GM19328 (cell line): ENCODE measurements around the gene CCT6B.
"Not testable (repeated sequence)": the region's sequence is repeated elsewhere in the genome, so short reads cannot be mapped to it uniquely, and the experiment has no call there.

Experiments
- ATAC-seq: cut with Tn5 transposase; IDR thresholded peaks from one replicate; pipeline ENCODE4 v1.9.1; 2021; ENCODE audit warnings: mild to moderate bottlenecking, moderate library complexity; ENCODE audit not compliant: unreplicated experiment

CCT6B gene

GRCh38 chr17:34980681-34981537 lies 19.6 kb upstream of the CCT6B start:
- ATAC-seq: peak; percentile 83

GRCh38 chr17:34980353-34980680 lies 19.1 kb upstream of the CCT6B start, which contains the start of gene LIG3:
Gene LIG3, plus strand, starts transcription at chr17:34980512. Its CDS starts 2,494 bp downstream, at chr17:34983006.
- peak; percentile 74 for ATAC-seq

- no peak for ATAC-seq
Measured at GRCh38 chr17:34979650-34980352, 18.5 kb upstream of the CCT6B start.

DNA sequence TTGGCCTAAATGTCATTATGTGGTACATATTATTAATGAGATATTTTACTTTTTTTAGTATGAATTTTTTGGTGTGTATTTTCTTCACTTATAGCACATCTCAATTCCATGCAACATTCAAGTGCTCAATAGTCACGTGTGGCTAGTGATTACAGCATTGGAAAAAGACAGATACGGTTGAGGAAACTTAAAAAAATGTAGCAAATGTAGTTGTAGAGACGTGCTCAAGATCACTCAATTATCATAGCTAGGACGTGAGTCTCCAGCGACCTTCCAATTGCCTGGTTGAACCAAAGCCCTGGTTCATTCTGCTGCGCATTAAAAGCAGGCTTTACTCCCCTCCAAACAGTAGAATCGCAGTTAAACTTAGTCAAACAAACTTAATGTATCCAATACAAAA lies 17.9 kb upstream of the CCT6B start:
- ATAC-seq: no peak

- ATAC-seq: no peak
Measured at GRCh38 chr17:34974794-34975785, 13.8 kb upstream of the CCT6B start.

- ATAC-seq: no peak
Measured at GRCh38 chr17:34974179-34974578, 12.9 kb upstream of the CCT6B start.

GRCh38 chr17:34958438-34958837 lies 2.8 kb downstream of the CCT6B start:
- ATAC-seq: no peak

DNA sequence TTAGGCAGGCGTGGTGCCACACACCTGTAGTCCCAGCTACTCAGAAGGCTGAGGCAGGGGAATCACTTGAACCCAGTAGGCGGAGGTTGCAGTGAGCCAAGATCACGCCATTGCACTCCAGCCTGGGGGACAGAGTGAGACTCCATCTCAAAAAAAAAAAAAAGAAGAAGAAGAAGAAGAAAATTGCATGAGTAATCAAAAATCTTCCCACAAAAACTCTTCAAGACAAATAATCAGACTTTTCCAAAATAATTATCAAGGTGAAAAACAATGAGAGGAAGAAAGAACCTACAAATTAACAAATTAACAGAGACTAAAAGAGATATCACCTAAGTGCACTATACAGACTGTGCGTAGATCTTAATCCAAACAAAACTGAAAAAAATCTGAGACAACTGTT lies 10.5 kb downstream of the CCT6B start:
- not testable (repeated sequence) for ATAC-seq

DNA sequence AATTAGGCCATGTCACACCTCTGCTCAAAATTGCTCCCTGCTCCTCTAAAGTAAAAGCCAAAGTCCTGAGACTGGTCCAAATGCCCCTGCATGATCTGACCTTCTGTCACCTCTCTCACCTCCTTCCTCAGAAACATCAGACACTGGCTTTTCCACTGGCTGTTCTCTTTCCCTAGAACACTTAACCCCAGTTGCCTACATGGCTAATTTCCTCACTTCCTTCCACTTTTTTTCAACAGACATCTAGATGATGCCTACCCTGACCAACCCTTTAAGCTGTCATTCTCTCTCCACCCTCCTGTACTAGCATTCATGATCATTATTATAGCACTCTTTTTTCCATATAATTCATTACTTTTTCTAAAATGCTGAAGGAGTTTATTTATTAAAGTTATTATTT lies 31.0 kb downstream of the CCT6B start:
- ATAC-seq: no peak

- no peak for ATAC-seq
Measured at GRCh38 chr17:34926661-34927060, 34.6 kb downstream of the CCT6B start.

GRCh38 chr17:34920676-34921075 lies 40.6 kb downstream of the CCT6B start:
- ATAC-seq: no peak

GRCh38 chr17:34917381-34917780 lies 43.9 kb downstream of the CCT6B start:
- ATAC-seq: no peak

- ATAC-seq: no peak
Measured at GRCh38 chr17:34916120-34916519, 45.1 kb downstream of the CCT6B start.

GRCh38 chr17:34913001-34913400 lies 48.3 kb downstream of the CCT6B start:
- no peak for ATAC-seq

DNA sequence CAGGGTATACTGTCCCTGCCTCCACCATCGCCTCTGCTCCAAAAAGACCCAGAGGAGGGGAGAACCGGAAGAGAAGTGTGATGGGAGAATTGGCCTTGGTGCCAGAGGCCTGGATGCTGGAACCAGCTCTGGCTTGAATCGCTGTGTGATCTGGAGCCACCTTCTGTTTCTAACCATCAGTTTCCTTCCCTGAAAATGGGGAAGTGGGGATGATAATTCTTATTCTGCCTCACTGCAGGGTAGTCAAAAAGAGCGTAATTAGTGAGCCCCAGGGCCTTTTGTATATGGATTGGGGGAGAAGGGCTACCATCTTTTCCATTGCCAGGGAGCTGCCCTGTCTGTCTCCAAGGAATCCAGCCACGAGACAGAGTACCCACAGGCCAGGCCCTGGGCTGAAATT lies 52.2 kb downstream of the CCT6B start:
- ATAC-seq: no peak

DNA sequence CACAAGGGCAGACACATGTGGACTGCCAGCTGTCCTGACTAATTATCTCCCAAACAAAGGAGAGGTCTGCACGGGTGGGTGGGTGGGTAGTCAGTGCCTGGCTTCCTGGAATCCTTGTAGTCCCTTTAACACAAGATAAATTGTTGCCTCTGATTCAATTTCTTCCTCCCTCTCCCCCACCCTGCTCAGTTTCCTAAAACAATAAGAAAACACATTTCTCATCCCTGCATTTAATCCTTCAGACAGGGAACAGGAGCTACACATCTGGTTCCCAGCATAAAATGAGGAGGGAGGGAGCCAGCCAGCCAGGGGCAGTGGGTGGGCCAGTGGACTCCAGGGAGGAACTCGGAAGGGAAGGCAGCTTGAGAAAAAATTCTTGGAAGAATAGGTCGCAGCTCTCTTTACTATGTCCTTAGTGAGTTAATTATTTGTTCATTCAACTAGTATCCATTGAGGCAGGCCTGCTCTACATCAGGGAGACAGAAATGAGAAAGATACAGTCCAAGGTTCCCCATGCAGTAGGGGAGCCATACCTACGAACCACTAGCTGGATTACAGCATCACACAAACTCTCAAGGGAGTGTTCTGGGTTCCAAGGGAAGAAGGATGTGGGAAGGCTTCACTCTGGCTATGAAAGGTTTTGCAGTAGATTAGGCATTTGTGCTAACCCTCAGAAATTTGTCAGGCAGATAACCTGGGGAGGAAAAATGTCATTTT lies 58.3 kb downstream of the CCT6B start:
- ATAC-seq: no peak

DNA sequence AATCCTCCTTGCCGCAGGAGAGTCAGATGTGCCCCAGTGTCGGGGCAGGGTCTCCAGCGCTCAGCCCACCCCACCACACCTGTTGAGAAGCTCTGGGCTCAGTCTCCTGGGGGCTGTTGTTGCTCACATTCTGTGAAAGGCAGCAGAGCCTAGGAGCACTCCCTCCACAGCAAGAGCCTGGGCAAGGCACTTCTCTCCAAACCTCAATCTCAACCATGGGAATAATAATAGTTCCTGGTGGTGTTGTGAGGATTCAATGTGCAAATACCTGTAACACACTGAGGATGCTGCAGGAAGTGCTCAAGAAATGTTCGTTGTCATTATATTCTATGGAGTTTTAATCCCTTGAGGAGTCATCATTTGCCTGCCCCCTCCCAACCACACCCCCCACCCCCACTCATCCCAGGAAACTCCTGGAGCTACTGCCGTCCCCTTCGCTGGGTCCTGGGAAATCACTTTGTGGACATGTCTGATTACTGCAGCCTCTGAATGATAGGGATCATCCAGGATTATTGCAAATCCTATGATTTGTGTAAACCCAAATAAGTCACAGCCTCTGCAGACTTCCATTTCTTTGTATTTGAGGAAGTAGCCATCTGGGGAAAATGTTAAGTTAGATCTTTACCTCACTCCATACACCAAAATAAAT lies 61.5 kb downstream of the CCT6B start:
- no peak for ATAC-seq

- ATAC-seq: no peak
Measured at GRCh38 chr17:34895383-34895782, 65.9 kb downstream of the CCT6B start.

DNA sequence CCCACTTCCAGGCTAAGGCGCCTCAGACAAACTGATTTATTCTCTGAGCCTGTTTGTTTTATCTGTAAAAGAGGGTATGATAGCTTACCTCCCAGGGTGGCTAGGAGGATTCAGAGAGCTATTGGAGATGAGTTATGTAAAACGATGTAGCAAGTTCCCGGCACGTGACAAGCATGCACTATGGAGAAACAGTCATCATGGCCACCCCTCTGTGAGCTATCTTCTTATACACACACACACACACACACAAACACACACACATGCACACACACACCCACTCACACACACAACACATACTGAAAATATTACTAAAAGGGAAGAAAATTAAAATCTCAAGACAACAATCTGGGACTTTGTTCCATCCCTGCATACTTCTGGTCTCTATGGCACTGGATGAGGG lies 66.3 kb downstream of the CCT6B start:
- ATAC-seq: no peak
